GM18873 (cell line): ENCODE measurements around the gene PKP4.
"Not testable (repeated sequence)": the region's sequence is repeated elsewhere in the genome, so short reads cannot be mapped to it uniquely, and the experiment has no call there.

Experiments used
- ATAC-seq: cut with Tn5 transposase; IDR thresholded peaks from one replicate; pipeline ENCODE4 v1.9.1; 2021; ENCODE audit warnings: mild to moderate bottlenecking, moderate library complexity, moderate number of reproducible peaks; ENCODE audit not compliant: unreplicated experiment, low FRiP score

Gene PKP4

GRCh38 chr2:158704724-158705465 lies 248.1 kb downstream of the PKP4 start:
- not testable (repeated sequence) for ATAC-seq

GRCh38 chr2:158712791-158713522 lies 256.2 kb downstream of the PKP4 start:
- no peak for ATAC-seq

DNA sequence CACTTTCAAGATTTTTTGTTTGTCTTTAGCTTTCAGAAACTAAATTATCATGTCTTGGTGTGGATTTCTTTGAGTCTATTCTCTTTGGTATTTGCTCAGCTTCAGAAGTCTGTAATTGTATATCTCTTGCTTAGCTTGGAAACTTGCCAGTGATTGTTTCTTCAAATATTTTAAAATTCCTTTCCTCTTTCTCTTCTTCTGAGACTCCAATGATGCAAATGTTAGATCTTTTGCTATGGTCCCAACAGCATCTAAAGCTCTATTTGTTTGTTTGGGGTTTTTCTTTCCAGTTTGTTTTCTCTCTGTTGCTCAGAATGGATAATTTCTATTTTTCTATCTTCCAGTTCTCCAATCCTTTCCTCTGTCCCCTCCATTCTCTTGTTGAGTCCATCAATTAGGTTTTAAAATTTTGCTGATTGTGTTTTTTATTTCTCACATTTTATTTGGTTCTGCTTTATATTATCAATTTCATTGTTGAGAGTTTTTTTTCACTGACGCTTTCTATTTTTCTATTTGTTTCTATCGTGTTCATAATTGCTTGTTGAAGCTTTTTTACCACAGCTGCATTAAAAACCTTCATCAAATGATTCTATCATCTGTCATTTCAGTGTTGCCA lies 256.9 kb downstream of the PKP4 start:
- no peak for ATAC-seq

DNA sequence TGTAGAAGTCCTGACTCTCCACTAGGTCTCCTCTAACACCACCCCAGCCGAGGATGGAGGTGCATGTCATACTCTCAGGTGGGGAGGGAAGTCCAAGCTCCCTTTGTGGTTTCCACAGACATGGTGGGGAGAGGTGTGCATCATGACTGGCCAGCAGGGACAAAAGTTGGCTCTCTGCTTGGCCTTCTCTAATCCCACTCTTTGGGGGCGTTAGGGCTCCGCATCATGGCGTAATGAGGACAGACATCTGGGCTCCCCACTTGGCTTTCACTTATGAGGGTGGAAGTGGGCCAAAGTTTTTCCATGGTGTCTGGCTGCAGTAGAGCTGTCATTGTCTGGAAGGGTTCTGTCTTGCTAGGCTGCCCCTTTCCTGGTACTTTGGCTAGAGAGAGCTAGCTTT lies 257.7 kb downstream of the PKP4 start:
- ATAC-seq: no peak

DNA sequence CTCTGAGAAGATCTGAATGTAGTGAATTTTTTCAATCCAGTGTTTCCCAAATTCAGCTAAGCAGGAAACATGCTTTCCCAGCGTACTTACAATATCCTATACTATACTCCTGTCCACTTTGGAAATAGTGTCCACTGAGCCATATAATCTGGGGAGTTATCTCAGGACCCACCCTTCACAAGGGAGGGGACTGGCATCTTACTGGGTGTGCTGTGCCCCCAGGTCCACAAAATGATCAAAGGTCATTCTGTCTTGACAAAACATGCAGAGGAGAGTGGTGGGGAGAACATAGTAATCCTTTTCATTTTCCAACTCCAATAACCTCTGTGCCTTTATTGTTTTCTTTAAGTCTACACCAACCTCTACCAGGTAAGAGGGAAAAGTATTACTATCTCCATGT lies 258.6 kb downstream of the PKP4 start:
- no peak for ATAC-seq

DNA sequence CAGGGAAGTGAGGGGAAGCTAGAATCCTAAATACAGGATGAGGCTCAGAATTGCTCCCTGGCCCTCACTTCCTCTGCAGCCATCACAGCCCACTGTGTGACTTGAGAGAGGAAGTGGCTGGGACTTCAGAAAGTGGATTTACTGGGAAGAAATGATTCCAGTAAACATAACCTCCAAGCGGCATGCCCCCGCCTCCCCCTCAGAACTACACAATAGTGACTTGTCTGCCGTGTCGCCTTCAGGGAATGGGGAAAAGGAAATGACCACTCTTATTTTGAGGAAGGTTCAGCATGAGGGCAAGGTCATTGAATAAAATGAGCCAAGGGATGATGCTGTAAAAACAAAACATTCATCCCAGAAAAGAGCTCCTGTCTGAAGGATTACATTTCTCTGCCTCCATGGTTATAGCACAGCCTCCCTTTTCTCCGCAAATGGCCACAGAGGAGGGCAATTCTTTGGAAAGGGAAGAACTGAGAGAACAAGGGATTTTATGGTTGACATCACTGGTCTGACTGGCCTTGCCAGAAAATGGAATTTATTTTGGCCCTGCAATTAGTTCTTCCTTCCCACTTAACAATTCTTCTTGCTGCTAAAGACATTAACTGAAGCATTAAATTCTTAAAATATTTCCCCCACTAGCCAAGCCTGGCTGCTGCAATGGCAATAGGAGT lies 259.5 kb downstream of the PKP4 start:
- ATAC-seq: no peak

- ATAC-seq: no peak
Measured at GRCh38 chr2:158716921-158717320, 260.2 kb downstream of the PKP4 start.

DNA sequence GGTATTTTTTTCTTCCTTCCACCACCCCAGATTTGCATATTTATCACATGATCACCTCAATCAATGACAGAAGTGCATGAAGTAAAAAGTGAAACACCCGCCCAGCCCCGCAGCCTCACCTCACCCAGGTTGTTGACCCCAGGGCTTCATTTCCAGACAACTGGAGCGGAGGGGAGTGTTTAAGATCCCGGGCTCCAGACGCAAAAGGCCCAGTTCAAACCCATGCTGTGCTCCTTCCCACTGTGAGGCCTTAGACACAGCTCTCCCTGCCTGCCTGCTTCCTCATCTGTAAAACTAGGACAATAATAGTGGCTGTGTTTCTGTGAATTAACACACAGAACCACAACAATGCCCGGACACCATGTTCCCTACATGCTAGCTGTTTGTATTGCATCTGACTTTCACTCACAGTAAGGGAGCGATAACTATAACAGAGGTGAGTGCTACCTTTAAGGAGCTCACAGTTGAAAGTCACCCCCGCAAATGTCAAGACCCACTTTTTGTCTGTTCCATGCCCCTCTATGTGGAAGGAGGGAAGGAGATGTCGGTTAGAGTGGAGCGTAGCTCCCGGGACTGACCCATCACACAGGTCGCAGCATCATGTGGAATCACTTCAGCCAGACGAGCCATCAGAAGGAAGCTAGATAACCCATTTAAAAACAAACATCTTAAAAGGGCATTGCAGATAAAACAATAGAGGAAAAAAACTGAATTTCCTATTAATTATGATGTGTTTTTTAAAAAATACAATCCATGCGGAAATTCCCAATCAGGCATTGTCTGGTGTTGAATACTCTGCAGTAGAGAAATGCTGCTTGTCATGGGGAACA lies 260.8 kb downstream of the PKP4 start:
- no peak for ATAC-seq

DNA sequence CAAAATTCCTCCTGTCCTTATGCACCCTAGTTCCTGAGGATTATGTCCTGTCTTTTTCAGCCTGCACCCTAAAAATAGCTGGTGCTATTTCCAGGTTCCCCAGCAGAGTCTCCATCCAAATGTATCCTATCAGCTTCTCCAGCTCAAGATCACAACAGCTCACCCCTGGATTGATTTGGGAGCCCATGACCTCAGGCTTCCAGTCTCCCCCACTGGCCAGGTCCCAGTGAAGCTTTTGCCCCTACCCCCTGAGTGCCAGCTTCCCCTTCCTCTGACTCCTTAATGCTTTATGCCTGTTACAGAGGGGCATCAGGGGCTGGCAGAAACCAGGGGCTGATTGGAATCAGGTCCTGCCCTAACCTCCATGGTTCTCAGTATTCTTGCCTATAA lies 261.4 kb downstream of the PKP4 start:
- no peak for ATAC-seq

- no peak for ATAC-seq
Measured at GRCh38 chr2:158718851-158719250, 262.1 kb downstream of the PKP4 start.

- no peak for ATAC-seq
Measured at GRCh38 chr2:158719403-158719802, 262.7 kb downstream of the PKP4 start.

GRCh38 chr2:158722266-158723105 lies 265.7 kb downstream of the PKP4 start:
- ATAC-seq: no peak

DNA sequence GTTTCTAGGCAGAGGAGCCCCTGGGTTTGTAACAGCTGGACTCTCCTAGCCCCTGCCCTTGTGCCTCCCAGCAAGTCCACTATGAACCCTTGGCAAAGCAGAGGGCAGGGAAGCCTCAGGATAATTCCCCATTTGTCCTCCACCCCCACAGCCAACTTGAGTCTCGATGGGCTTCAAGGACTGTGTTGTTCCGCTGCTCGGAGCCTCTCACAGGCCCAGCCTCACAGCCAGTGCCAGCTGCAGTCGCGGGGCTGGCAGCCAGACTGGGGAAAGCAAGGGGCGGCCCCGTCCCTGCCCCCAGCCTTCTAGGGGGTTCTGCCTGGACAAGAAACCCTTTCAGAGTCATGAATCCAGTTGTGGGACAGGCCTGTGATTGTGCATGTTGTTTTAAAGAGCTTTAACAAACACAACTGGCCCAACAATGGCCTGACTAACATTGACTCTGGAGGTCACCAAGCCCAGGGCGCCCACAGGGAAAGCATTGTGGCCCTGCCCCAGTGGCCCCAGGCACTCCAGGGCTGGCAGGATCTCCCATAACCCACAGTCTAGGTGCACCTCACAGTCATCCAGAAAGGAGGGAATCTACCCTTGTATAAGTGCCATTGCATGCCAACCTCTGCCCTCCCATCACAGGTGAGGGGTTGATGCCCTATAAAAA lies 266.6 kb downstream of the PKP4 start:
- ATAC-seq: no peak

DNA sequence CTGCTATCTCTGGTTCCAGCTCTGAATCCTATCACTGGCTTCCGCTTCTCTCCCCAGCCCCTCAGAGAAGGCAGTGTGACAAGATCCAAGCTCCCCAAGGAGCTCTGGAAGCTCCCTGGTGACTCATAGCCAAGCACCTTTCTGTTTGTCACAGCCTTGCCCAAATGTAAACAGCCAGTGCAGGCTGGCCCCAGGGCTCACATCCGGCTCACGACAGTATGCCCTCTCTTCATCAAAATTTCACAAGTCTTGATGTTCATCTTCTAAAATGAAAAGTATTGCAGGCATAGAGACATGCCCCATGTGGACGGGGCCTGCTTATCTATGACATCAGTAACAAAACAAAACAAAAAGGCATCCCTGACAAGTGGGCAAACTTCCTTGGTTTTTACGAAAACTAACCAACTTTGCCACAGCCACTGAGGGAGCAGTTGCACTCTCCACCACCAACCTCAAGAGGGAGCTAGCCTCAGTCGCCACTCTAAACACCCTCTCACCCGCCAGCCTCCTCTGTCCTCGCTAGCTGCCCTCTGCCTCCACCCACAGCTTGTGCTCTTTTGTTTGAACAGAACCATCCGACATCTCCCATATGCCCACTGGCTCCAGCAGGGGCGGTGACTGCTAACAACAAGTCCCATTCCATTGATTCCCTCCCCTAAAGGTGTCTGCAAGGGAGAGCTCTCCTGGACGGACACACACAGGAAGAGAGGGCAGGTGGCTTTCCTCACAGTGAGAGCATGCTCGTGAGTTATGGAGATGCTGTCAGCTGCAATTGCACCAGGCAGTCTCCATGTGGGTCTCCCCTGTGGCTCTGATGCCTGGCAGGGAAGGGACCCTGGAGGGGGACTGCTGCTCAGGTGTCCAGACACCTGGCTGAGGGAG lies 267.4 kb downstream of the PKP4 start:
- no peak for ATAC-seq

DNA sequence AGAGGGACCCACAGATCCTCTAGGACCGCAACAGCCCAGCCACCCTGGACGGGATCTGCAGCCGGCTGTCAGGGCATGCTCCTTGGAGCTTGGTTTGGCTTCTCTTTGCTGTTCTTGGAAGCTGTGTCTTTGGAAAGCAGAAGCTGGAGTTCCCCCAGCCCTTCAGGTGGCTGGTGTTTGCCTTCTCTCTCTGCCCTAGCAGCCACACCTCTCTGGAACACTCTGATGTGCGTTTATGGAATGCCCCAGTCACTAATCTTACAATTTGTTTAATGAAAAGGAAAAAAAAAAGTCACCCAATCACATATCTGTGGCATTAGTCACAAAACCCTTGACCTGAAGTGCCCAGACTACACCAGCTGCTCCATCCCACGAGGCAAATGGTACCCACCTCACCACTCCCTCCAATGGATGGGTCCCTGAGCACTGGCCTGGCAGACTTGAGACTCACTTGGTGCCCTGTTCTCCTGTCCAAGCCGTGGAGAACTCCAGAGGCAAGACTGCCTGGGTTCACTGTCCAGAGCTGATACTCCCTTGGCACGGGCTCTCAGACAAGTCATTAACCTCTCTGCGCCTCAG lies 268.1 kb downstream of the PKP4 start:
- ATAC-seq: no peak

GRCh38 chr2:158725441-158725891 lies 268.7 kb downstream of the PKP4 start:
- no peak for ATAC-seq

- no peak for ATAC-seq
Measured at GRCh38 chr2:158726911-158727592, 270.3 kb downstream of the PKP4 start.
